DOHH2 (cell line): ENCODE data around the gene FARP2.

ENCODE experiments used
- CTCF ChIP-seq: fragments of 200-600 bp; sonication (generic); IDR thresholded peaks from one replicate; pipeline ENCODE4 v1.5.1; 2014; ENCODE audit warnings: antibody characterized with exemption, mild to moderate bottlenecking, low read depth, low read length; ENCODE audit not compliant: poor library complexity, severe bottlenecking
- EZH2phosphoT487 ChIP-seq: fragments of 200-600 bp; sonication (generic); IDR thresholded peaks from 2 replicates; pipeline ENCODE4 v1.6.1; 2017; ENCODE audit warnings: borderline replicate concordance, mild to moderate bottlenecking, antibody characterized with exemption, low read length, moderate library complexity, mixed read lengths

- TF ChIP-seq CTCF (no peak), EZH2phosphoT487 (no peak)
Observed at GRCh38 chr2:241495172-241496002, 139.3 kb downstream of the FARP2 start.
